ENCODE measurements around the gene CDH23.

- TF ChIP-seq TAF1 (IDR thresholded peaks at IDR 0.05; ENCODE audit: borderline replicate concordance, insufficient read depth, low read length) = no peak
- no peak for TF ChIP-seq POLR2AphosphoS5 (IDR thresholded peaks at IDR 0.05; ENCODE audit: low read depth, low read length)
Measured at GRCh38 chr10:71627956-71628355, 231.2 kb downstream of the CDH23 start.
